ENCODE measurements around the gene ATRNL1. TPM values are rescaled to one million over a fixed set of nuclear protein-coding genes. Genes with fewer than 3 reads are reported as not detected.

ATRNL1 gene
- total RNA-seq, 4 donors from 2014 or later = 4.4 to 18.4 (median 14.4) TPM

DNA sequence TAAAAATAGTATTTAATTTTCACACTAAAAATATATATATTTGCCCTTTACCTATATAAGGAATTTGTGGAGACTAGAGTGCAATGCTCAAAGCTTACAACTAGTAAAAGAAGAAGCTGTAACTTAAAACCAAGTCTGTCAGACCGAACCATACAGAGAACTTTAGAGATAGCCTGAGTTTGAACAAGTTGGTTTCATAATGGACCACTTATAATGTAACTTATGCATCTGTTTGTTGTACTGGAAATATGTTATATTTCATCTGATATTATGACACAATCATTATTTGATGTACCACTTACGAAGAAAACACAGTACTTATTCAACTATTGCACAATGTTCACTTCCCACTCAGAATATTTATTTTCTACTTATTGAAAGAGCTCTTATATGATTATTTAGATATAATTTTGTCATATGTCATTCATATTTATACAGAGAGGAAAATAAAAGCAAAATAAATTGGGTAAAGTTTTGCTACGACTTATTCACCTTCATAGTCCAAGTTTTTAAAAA lies 462.8 kb downstream of the ATRNL1 start:
- H3K4me3 ChIP-seq = no peak overlapping the region
- TF ChIP-seq POLR2AphosphoS5 (IDR thresholded peaks at IDR 0.05) (no peak), POLR2A (IDR thresholded peaks at IDR 0.05) (no peak), EP300 (IDR thresholded peaks at IDR 0.05; ENCODE audit: low read depth) (no peak)
- TF ChIP-seq, protein P1, sequence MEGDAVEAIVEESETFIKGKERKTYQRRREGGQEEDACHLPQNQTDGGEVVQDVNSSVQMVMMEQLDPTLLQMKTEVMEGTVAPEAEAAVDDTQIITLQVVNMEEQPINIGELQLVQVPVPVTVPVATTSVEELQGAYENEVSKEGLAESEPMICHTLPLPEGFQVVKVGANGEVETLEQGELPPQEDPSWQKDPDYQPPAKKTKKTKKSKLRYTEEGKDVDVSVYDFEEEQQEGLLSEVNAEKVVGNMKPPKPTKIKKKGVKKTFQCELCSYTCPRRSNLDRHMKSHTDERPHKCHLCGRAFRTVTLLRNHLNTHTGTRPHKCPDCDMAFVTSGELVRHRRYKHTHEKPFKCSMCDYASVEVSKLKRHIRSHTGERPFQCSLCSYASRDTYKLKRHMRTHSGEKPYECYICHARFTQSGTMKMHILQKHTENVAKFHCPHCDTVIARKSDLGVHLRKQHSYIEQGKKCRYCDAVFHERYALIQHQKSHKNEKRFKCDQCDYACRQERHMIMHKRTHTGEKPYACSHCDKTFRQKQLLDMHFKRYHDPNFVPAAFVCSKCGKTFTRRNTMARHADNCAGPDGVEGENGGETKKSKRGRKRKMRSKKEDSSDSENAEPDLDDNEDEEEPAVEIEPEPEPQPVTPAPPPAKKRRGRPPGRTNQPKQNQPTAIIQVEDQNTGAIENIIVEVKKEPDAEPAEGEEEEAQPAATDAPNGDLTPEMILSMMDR (IDR thresholded peaks at IDR 0.05) = no peak
- in situ Hi-C loops (cut with MboI; ENCODE audit: low pct_ligation_motif_present in 1 of 4, low pct_unique_long_range_greater_than_20kb in 1 of 4, low sequenced_read_pairs in 3 of 4) (no loop called here), intact Hi-C loops (cut with DNase I; ENCODE audit: low total_unique reads) (no loop called here)
- 54 to 56% methylated on average over 3 of the region's 3 CpGs for WGBS, 2 donors (ENCODE audit: low coverage in 1 of 2)
- H3K9me3 ChIP-seq = no peaks in the 10 kb centered on the region
- H3K4me1 ChIP-seq = no peaks in the 10 kb centered on the region
- H3K27ac ChIP-seq = no peak overlapping the region
- H3K36me3 ChIP-seq = no peaks in the 10 kb centered on the region
- no peak for DNase-seq
- H3K27me3 ChIP-seq = no peaks in the 10 kb centered on the region

DNA sequence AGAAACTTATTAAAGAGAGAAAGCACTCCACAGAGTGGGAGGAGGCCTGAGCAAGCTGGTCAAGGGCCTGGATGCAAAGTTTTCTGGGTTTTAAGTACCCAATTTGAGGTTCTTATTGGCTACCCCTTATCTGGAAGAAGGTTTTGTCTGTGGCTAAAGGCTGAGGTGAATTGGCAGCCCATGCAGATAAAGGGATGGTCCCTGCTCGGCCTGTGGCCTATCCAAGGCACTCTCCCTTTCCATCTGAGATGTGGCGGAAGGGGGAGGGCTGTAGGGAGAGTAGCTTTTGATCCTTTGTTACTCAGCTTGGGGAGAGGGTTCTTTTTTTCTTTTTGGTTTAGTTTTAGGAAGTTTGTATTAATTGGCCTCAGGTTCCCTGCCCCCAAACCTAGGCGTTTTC lies 465.1 kb downstream of the ATRNL1 start:
- no peaks in the 10 kb centered on the region for H3K4me1 ChIP-seq
- no peaks in the 10 kb centered on the region for H3K27me3 ChIP-seq
- no peak for DNase-seq
- intact Hi-C loops (cut with DNase I; ENCODE audit: low total_unique reads) (no loop called here), in situ Hi-C loops (cut with MboI; ENCODE audit: low pct_ligation_motif_present in 1 of 4, low pct_unique_long_range_greater_than_20kb in 1 of 4, low sequenced_read_pairs in 3 of 4) (no loop called here)
- no peak overlapping the region for H3K27ac ChIP-seq
- H3K36me3 ChIP-seq = no peaks in the 10 kb centered on the region
- H3K9me3 ChIP-seq = no peaks in the 10 kb centered on the region
- WGBS, 2 donors (ENCODE audit: low coverage in 1 of 2) = 49 to 80% methylated on average over 1 to 3 of the region's 3 CpGs
- no peak overlapping the region for H3K4me3 ChIP-seq
- TF ChIP-seq, protein P1 (IDR thresholded peaks at IDR 0.05) = no peak
- TF ChIP-seq EP300 (IDR thresholded peaks at IDR 0.05; ENCODE audit: low read depth) = no peak
- TF ChIP-seq POLR2A (IDR thresholded peaks at IDR 0.05) = no peak
- no peak for TF ChIP-seq POLR2AphosphoS5 (IDR thresholded peaks at IDR 0.05)

DNA sequence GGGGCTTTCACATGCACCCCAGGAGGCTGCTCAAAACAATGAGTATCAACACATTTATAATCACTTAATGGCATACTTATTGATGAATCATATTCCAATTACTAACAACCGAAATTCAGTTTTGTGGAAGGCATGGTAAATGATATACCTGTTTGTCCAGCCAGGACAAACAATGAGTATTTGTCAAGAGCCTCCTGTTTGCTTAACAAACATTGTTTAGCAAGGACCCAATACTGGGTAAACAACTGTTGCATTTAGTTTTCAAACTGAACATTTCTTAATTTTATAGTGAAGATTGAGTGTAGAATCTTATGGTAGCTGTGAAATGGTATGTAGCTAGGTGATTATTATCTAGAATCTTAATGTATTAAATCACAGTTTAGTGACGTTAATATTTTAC lies 473.7 kb downstream of the ATRNL1 start:
- in situ Hi-C loops (cut with MboI; ENCODE audit: low pct_ligation_motif_present in 1 of 4, low pct_unique_long_range_greater_than_20kb in 1 of 4, low sequenced_read_pairs in 3 of 4) = no loop called here
- intact Hi-C loops (cut with DNase I; ENCODE audit: low total_unique reads) = no loop called here
- H3K36me3 ChIP-seq = no peaks in the 10 kb centered on the region
- 51 to 58% methylated on average over 2 of the region's 2 CpGs for WGBS, 2 donors (ENCODE audit: low coverage in 1 of 2)
- H3K9me3 ChIP-seq = no peaks in the 10 kb centered on the region
- DNase-seq = no peak
- no peak overlapping the region for H3K27ac ChIP-seq
- TF ChIP-seq POLR2A (IDR thresholded peaks at IDR 0.05) = no peak
- TF ChIP-seq POLR2AphosphoS5 (IDR thresholded peaks at IDR 0.05) = no peak
- no peak for TF ChIP-seq EP300 (IDR thresholded peaks at IDR 0.05; ENCODE audit: low read depth)
- TF ChIP-seq, protein P1 (IDR thresholded peaks at IDR 0.05) = no peak
- no peaks in the 10 kb centered on the region for H3K27me3 ChIP-seq
- H3K4me1 ChIP-seq = no peaks in the 10 kb centered on the region
- H3K4me3 ChIP-seq = no peak overlapping the region

DNA sequence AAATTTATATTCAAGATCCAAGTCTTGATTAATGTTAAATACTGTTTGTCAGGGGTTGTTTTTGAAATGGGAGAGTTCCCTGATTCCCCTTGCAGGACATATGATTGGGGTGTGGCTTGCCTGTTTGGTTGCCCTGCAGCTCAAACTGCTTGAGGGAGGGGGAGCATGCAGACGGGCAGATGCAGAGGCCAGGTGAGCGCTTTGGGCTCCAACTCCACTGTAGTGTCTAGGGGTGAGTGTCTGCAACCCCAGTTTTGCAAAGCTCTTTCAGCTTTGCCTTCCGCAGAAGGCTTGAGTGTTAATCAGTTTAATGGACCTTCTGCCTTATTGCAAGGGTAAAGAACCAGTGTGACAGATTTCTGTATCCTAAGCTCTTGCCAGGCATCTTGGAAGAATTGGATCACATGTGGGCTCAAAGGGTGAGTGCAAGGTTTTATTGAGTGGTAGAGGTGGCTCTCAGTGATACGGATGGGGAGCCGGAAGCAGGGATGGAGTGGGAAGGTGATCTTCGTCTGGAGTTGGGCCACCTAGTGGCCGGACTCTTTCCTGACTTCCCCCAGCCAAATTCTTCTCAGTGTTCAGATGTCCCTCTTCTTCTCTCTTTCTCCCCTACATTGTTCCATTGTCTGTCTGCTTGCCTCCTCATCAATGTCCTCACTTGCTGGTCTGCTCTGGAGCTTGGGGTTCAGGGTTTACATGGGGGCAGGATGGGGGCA lies 479.7 kb downstream of the ATRNL1 start:
- H3K4me3 ChIP-seq = no peak overlapping the region
- no peaks in the 10 kb centered on the region for H3K27me3 ChIP-seq
- in situ Hi-C loops (cut with MboI; ENCODE audit: low pct_ligation_motif_present in 1 of 4, low pct_unique_long_range_greater_than_20kb in 1 of 4, low sequenced_read_pairs in 3 of 4) = no loop called here
- H3K27ac ChIP-seq = no peak overlapping the region
- H3K36me3 ChIP-seq = no peaks in the 10 kb centered on the region
- intact Hi-C loops (cut with DNase I; ENCODE audit: low total_unique reads) = no loop called here
- no peaks in the 10 kb centered on the region for H3K9me3 ChIP-seq
- no peak for DNase-seq
- 67 to 72% methylated on average over 1 to 7 of the region's 7 CpGs for WGBS, 2 donors (ENCODE audit: low coverage in 1 of 2)
- no peaks in the 10 kb centered on the region for H3K4me1 ChIP-seq
- TF ChIP-seq EP300 (IDR thresholded peaks at IDR 0.05; ENCODE audit: low read depth) = no peak
- TF ChIP-seq, protein P1 (IDR thresholded peaks at IDR 0.05) = no peak
- TF ChIP-seq POLR2AphosphoS5 (IDR thresholded peaks at IDR 0.05) = no peak
- no peak for TF ChIP-seq POLR2A (IDR thresholded peaks at IDR 0.05)
